ENCODE measurements around the gene SERPINH1.

SERPINH1 gene

DNA sequence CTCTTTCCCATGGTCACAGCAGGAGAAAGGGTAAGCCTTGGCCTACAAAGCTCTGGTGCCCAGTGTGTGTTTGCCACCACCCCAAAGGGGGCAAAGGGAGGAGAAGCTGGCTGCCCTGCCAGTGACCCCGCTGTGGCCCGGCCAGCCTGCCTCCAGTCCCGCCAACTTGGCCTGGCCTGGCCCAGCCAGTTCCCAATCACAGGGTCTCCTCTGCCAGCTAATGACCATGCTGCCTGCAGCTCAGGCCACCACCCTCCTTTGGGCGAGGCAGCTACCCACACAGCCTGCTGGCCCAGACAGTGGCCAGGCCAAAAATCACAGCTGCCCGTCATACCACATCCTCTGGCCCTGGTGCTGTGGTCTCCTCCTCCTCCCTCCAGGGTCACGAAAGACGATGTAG lies 41.4 kb upstream of the SERPINH1 start:
- Histone ChIP-seq H3K36me3 (ENCODE audit: insufficient read depth, insufficient read length, low read length) (no peaks in the 10 kb centered on the region), H3K4me1 (ENCODE audit: insufficient read depth, insufficient read length) (peaks cover 8% of the 10 kb centered on the region), H3K27me3 (ENCODE audit: insufficient read depth, insufficient read length) (peaks cover 23% of the 10 kb centered on the region), H3K4me3 (ENCODE audit: insufficient read length, low read depth) (no peak overlapping the region), H3K9me3 (ENCODE audit: insufficient read depth, low read length) (no peaks in the 10 kb centered on the region), H3K9ac (ENCODE audit: insufficient read length, low read depth) (no peak overlapping the region)
- DNase-seq (ENCODE audit: low read depth, low spot score), result no peak
- TF ChIP-seq YY1 (IDR thresholded peaks at IDR 0.05; ENCODE audit: insufficient read depth, insufficient read length) (no peak), SUZ12 (IDR thresholded peaks at IDR 0.05; ENCODE audit: extremely low read depth, insufficient read depth, insufficient read length) (no peak), ZNF274 (IDR thresholded peaks at IDR 0.05; ENCODE audit: low read depth, low read length) (no peak)

DNA sequence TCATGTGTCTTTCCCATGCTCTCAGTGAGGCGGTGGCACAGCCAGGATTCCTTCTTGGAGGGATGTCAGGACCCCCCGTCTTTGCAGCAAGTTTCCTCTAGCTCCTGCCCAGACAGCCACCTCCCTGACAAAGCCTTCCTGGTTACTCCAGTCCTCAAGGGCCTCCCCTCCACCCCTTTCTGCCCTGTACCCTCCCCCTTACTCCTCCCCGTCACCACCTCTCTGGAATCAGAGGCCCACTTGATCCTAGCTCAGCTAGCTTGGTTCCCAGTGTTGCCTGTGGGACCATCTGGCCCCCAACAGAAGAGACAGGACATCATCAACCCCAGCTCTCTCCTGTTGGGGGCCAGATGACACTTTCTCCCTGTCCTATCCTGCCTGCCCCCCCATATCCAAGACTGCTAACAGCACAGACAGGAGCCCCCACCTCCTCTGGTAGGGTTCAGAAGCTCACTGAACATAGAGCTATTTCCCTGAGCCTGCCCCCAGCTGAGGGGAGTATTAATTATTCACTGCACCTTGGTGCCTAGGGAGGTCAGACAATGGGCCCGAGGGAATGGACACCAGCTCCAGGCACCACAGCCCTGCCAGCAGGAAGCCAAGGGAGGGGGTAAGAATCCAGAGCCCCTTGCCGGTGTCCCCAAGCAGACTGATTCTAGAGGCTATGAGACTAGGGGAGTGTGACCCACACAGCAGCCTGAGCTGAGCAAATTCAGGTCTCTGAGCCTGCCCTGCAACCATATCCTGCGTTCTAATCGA lies 39.6 kb upstream of the SERPINH1 start:
- peaks cover 23% of the 10 kb centered on the region for H3K27me3 ChIP-seq (ENCODE audit: insufficient read depth, insufficient read length)
- peaks cover 8% of the 10 kb centered on the region for H3K4me1 ChIP-seq (ENCODE audit: insufficient read depth, insufficient read length)
- H3K36me3 ChIP-seq (ENCODE audit: insufficient read depth, insufficient read length, low read length), result no peaks in the 10 kb centered on the region
- no peak for DNase-seq (ENCODE audit: low read depth, low spot score)
- no peak overlapping the region for H3K4me3 ChIP-seq (ENCODE audit: insufficient read length, low read depth)
- H3K9me3 ChIP-seq (ENCODE audit: insufficient read depth, low read length), result no peaks in the 10 kb centered on the region
- H3K9ac ChIP-seq (ENCODE audit: insufficient read length, low read depth), result no peak overlapping the region
- TF ChIP-seq ZNF274 (IDR thresholded peaks at IDR 0.05; ENCODE audit: low read depth, low read length), result no peak
- no peak for TF ChIP-seq SUZ12 (IDR thresholded peaks at IDR 0.05; ENCODE audit: extremely low read depth, insufficient read depth, insufficient read length)
- TF ChIP-seq YY1 (IDR thresholded peaks at IDR 0.05; ENCODE audit: insufficient read depth, insufficient read length), result no peak

DNA sequence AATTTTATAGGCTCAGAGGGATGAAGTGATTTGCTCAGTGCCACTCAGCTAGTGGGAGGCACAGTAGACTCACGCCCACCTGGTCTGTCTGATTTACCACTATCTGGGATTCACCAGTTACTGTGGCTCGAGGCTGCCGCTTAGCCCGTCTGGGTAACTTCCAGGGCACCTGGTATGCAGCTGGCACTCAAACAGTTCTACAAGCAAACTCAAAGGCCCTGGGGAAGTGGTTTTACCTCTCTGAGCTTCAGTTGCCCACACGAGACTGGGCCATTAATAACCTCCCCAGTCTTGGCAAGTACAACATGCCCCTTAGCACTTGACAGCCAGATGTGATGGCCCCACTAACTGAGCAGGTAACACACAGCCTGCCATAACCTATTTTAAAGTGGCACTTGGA lies 38.9 kb upstream of the SERPINH1 start:
- Histone ChIP-seq H3K27me3 (ENCODE audit: insufficient read depth, insufficient read length) (peaks cover 23% of the 10 kb centered on the region), H3K4me3 (ENCODE audit: insufficient read length, low read depth) (no peak overlapping the region), H3K9ac (ENCODE audit: insufficient read length, low read depth) (no peak overlapping the region), H3K9me3 (ENCODE audit: insufficient read depth, low read length) (no peaks in the 10 kb centered on the region), H3K36me3 (ENCODE audit: insufficient read depth, insufficient read length, low read length) (no peaks in the 10 kb centered on the region), H3K4me1 (ENCODE audit: insufficient read depth, insufficient read length) (peaks cover 8% of the 10 kb centered on the region)
- DNase-seq (ENCODE audit: low read depth, low spot score), result no peak
- TF ChIP-seq ZNF274 (IDR thresholded peaks at IDR 0.05; ENCODE audit: low read depth, low read length), result no peak
- TF ChIP-seq SUZ12 (IDR thresholded peaks at IDR 0.05; ENCODE audit: extremely low read depth, insufficient read depth, insufficient read length), result no peak
- TF ChIP-seq YY1 (IDR thresholded peaks at IDR 0.05; ENCODE audit: insufficient read depth, insufficient read length), result no peak

DNA sequence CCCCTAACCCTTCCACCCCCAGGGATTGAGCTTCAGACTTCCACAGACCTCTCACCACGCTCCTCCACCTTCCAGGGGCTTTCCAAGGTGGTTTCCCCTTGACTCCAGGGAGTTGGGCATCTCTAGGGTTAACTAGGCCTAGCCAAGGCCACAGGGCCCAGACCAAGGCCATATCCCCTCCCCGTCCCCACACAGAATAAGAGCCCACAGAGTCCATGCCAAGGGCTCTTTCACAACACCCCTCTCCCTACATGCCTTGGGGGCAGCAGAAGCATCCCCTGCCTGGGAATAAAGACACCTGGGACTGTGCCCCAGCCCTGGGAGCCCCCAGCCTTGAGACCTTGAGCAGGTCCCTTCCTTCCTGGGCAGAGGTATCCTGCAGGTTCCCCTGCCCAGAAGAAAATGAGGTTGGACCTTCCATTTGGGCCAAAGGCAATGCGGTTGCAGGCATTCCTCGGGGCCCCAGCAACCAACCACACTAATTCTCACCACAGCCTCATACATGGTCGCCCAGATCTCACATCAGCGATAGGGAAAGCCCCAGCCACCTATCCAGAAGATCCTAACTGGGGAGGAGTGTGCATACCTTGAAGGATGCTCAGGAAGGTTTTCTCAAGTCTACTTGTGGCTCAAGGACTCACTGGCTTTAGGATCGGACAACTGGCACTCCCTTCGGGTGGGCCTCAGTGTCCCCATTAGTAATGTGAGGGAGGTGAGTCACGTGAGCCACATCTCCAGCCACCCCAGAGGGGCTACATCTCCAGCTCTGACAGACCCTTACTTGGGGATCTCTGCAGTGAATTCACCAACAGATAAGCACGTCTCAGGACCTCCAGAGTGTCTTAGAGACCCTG lies 38.0 kb upstream of the SERPINH1 start:
- Histone ChIP-seq H3K36me3 (ENCODE audit: insufficient read depth, insufficient read length, low read length) (no peaks in the 10 kb centered on the region), H3K4me3 (ENCODE audit: insufficient read length, low read depth) (peak overlapping the region; percentile 78), H3K9me3 (ENCODE audit: insufficient read depth, low read length) (no peaks in the 10 kb centered on the region), H3K27me3 (ENCODE audit: insufficient read depth, insufficient read length) (peaks cover 23% of the 10 kb centered on the region), H3K9ac (ENCODE audit: insufficient read length, low read depth) (no peak overlapping the region), H3K4me1 (ENCODE audit: insufficient read depth, insufficient read length) (peaks cover 5% of the 10 kb centered on the region)
- DNase-seq (ENCODE audit: low read depth, low spot score), result no peak
- TF ChIP-seq SUZ12 (IDR thresholded peaks at IDR 0.05; ENCODE audit: extremely low read depth, insufficient read depth, insufficient read length), result no peak
- TF ChIP-seq YY1 (IDR thresholded peaks at IDR 0.05; ENCODE audit: insufficient read depth, insufficient read length), result no peak
- no peak for TF ChIP-seq ZNF274 (IDR thresholded peaks at IDR 0.05; ENCODE audit: low read depth, low read length)

DNA sequence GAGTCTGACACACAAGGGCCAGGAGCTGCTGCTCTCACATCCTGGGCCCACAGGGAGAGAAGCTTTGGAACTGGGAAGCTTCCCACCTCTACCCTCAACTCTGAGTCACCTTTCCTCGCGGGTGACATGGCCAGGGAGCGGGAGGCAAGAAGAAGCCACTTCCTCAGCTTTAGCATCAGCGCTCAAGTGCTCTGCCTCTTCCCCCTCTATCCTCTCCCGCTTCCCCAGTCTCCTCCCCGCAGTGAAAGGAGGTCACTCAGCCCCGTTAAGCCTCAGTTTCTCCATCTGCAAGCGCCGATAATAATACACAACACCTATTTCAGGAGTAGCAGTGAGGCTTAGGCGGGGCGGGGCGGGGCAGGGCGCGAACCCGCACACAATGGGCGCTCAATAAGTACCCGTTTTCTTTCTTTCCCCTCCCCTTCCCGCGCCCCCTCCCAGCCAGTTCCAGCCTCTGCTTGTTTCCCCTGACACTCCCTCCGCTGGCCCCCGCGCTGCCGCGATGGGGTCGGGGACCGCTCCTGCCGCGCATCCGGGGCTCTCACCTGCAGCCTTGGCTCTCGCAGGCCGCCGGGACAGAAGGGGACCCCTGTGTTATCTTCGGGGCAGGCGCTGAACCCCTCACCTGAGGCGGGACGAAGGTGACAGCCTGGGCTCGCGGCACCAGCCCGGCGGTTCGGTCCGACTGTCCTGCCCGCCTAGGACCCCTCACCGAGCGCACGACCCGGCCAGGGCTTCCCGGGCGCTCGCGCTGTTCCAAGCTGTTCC lies 37.2 kb upstream of the SERPINH1 start:
- no peak for TF ChIP-seq YY1 (IDR thresholded peaks at IDR 0.05; ENCODE audit: insufficient read depth, insufficient read length)
- no peak for TF ChIP-seq ZNF274 (IDR thresholded peaks at IDR 0.05; ENCODE audit: low read depth, low read length)
- no peak for TF ChIP-seq SUZ12 (IDR thresholded peaks at IDR 0.05; ENCODE audit: extremely low read depth, insufficient read depth, insufficient read length)
- DNase-seq (ENCODE audit: low read depth, low spot score), result no peak
- Histone ChIP-seq H3K9me3 (ENCODE audit: insufficient read depth, low read length) (no peaks in the 10 kb centered on the region), H3K36me3 (ENCODE audit: insufficient read depth, insufficient read length, low read length) (no peaks in the 10 kb centered on the region), H3K4me1 (ENCODE audit: insufficient read depth, insufficient read length) (peaks cover 4% of the 10 kb centered on the region), H3K4me3 (ENCODE audit: insufficient read length, low read depth) (peak overlapping the region; percentile 78), H3K9ac (ENCODE audit: insufficient read length, low read depth) (peak overlapping the region; percentile 94), H3K27me3 (ENCODE audit: insufficient read depth, insufficient read length) (peaks cover 23% of the 10 kb centered on the region)

DNA sequence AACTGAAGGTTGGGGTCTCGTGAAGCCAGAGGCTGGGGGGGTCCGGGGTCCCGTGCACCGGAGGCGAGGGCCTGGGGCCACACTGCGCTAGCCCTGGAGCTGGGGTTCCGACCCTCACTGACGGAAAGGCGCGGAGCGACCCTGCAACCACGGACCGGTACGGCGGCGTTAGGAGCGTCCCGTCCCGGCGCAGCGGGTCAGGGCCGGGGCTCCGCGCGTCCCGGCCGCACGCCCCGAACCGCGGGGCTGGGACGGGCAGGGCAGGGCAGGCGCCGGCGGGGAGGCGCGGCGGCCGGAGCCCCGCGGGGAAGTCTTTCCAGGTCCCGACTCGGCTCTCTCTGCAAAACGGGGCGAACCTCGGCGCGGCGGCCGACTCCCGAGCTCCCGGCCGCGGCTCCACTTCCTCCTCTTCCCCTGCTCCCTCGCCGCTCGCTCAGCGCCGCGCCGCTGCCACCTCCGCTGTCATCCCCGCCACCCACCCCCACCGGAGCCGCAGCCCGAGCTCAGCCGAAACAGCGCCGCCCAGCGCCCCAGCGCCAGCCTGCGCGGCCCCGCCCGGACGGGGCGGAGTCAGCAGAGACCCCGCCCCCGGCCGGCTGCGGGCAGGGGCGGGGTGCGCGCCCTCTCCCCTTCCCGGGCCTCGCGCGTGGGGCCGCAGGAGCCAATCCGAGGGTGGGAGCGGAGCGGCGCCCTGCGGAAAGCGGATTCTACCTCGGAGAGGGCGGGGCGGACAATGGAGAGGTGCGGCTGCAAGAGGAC lies 36.4 kb upstream of the SERPINH1 start, which contains the start of gene GDPD5:
GDPD5 (minus strand) TSS at position 509 of the 759 bp plus-strand sequence. CDS start 48,206 bp downstream, outside the sequence.
- Histone ChIP-seq H3K27me3 (ENCODE audit: insufficient read depth, insufficient read length) (peaks cover 23% of the 10 kb centered on the region), H3K4me3 (ENCODE audit: insufficient read length, low read depth) (peak within 1 kb of the TSS; percentile 78), H3K4me1 (ENCODE audit: insufficient read depth, insufficient read length) (peaks cover 5% of the 10 kb centered on the region), H3K36me3 (ENCODE audit: insufficient read depth, insufficient read length, low read length) (no peaks in the 10 kb centered on the region), H3K9ac (ENCODE audit: insufficient read length, low read depth) (peak within 1 kb of the TSS; percentile 94), H3K9me3 (ENCODE audit: insufficient read depth, low read length) (no peaks in the 10 kb centered on the region)
- DNase-seq (ENCODE audit: low read depth, low spot score), result peak; percentile 71
- no peak for TF ChIP-seq YY1 (IDR thresholded peaks at IDR 0.05; ENCODE audit: insufficient read depth, insufficient read length)
- TF ChIP-seq SUZ12 (IDR thresholded peaks at IDR 0.05; ENCODE audit: extremely low read depth, insufficient read depth, insufficient read length), result no peak
- TF ChIP-seq ZNF274 (IDR thresholded peaks at IDR 0.05; ENCODE audit: low read depth, low read length), result no peak
